GM20431 (cell line): ENCODE results near the gene DCLK3.

ENCODE experiments used
- in situ Hi-C: fragments of 300-500 bp; cut with MseI, MboI; formaldehyde crosslinking; loops from one replicate; pipeline ENCODE4 v1.15.0; 2020; ENCODE audit warnings: low sequenced_read_pairs; ENCODE audit not compliant: unreplicated experiment

DCLK3 gene

GRCh38 chr3:36769926-36770325 is 5.6 kb upstream of the DCLK3 start:
- in situ Hi-C loops: no loop called here

DNA sequence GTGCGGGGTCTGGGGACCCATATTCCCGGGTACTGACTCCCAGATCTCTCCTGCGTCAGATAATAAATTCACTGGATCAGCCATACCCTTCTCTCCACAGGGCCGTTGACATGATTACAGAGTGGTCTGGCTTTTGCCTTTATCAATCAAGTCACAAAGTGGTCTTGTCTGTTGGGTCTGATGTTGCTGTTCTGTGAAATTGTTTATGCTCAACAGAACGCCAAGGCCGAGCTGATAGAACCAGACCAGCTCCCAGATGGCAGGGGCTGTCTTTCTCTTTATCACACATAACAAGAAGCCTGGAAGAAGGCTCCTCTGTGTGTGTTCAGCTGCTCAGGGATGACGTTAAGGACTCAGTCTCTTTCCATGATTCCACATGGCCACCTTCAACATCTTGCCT is 751 bp upstream of the DCLK3 start:
- in situ Hi-C loops: no loop called here

- in situ Hi-C loops: no loop called here
Measured at GRCh38 chr3:36764704-36765038, 318 bp upstream of the DCLK3 start.

- in situ Hi-C loops: no loop called here
Measured at GRCh38 chr3:36762918-36763849, 1.2 kb downstream of the DCLK3 start.

GRCh38 chr3:36761779-36762178 is 2.6 kb downstream of the DCLK3 start:
- in situ Hi-C loops: no loop called here

- in situ Hi-C loops: no loop called here
Measured at GRCh38 chr3:36756269-36756668, 8.1 kb downstream of the DCLK3 start.

DNA sequence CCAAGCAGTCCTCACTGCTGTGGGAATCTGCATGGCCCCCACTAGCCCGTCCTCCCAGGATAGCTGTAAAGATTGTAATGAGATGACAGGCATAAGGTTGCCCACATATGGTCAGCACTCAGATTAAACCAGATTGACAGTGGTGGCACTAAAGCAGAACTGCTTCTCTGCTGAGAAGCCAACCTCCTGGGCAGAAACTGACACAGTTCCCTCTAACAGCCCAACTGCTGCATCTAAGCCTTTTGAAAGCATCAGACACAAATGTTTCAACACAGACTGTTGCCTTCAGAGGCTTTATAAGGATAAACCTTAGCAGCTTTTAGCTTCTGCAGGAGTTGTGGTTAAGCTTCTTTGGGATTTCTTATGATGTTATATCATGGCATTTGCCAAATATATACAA is 13.0 kb downstream of the DCLK3 start:
- in situ Hi-C loops: no loop called here

DNA sequence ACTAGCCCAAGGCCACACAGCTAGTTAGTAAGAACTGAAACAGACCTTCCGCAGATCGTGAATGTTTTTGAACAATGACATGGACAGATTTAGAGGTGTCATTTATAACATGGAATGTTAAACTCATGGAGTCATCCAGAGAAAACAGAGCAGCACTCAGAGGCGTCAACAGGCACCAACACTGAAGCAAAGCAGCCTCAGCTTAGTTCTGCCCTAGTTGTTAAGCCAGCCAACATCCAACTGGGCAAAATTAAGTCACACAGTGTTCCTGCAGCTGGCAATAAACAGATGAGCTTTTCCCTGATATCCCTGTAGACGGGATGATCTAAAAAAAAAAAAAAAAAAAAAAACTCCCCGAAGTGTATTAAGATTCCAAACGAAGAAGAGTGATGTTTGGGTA is 13.6 kb downstream of the DCLK3 start:
- in situ Hi-C loops: no loop called here

GRCh38 chr3:36744763-36745162 is 19.6 kb downstream of the DCLK3 start:
- in situ Hi-C loops: loop anchor here (25.0 kb wide), 2 partner anchors 218 to 468 kb away; no protein-coding TSS in a partner anchor

- in situ Hi-C loops: loop anchor here (25.0 kb wide), 2 partner anchors 218 to 468 kb away; no protein-coding TSS in a partner anchor
Measured at GRCh38 chr3:36743826-36744225, 20.5 kb downstream of the DCLK3 start.

GRCh38 chr3:36741285-36741684 is 23.1 kb downstream of the DCLK3 start:
- in situ Hi-C loops: loop anchor here (25.0 kb wide), 2 partner anchors 221 to 471 kb away; no protein-coding TSS in a partner anchor

- in situ Hi-C loops: loop anchor here (25.0 kb wide), 2 partner anchors 222 to 472 kb away; no protein-coding TSS in a partner anchor
Measured at GRCh38 chr3:36740787-36741186, 23.6 kb downstream of the DCLK3 start.

DNA sequence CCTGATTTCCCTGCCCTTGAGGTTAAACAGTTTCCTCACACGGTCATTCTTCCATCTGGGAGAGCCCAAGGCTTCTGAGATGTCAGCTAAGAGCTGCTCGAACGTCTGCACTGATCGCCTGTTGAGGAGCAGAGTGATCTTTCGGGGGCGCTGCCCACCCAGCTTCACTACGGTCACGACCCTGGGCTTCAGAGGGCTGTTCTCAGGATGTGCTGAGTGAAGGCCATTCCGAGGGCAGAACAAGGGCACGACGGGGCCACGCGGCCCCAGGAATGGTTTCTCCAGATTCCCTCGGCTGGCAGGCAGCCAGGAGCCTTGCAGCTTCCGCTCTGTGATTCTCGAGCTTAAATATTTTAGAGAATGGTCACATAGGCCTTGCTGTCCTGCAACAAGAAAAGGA is 25.7 kb downstream of the DCLK3 start:
- in situ Hi-C loops: loop anchor here (10.0 to 25.0 kb wide), 3 partner anchors 126 to 474 kb away; no protein-coding TSS in a partner anchor

DNA sequence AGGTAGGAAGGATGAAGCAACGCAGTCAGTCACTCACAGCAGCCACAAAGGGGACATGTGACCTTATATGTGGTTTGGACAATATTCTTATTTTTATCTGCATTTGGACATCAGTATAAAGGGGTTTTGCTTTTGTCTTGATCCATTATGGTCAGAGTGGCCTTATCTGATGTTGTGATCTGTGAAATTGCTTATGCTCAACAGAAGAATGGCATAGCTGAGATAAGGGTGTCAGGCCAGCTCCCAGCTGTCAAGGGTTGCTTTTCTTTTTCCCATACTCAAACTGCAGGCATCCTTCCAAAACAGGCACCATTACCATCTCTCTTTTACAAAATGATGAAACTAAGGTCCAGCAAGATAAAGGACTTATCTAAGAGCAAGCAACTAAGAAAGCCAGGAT is 28.1 kb downstream of the DCLK3 start:
- in situ Hi-C loops: loop anchor here (10.0 to 25.0 kb wide), 3 partner anchors 128 to 476 kb away; no protein-coding TSS in a partner anchor

- in situ Hi-C loops: loop anchor here (10.0 to 25.0 kb wide), 3 partner anchors 130 to 478 kb away; no protein-coding TSS in a partner anchor
Measured at GRCh38 chr3:36734742-36735141, 29.6 kb downstream of the DCLK3 start.

- in situ Hi-C loops: loop anchor here (10.0 to 25.0 kb wide), 3 partner anchors 131 to 479 kb away; no protein-coding TSS in a partner anchor
Measured at GRCh38 chr3:36733723-36734122, 30.6 kb downstream of the DCLK3 start.

- in situ Hi-C loops: loop anchor here (10.0 to 25.0 kb wide), 3 partner anchors 132 to 479 kb away; no protein-coding TSS in a partner anchor
Measured at GRCh38 chr3:36733162-36733696, 31.1 kb downstream of the DCLK3 start.

GRCh38 chr3:36730966-36731365 is 33.4 kb downstream of the DCLK3 start:
- in situ Hi-C loops: loop anchor here (10.0 to 25.0 kb wide), 3 partner anchors 134 to 481 kb away; no protein-coding TSS in a partner anchor

DNA sequence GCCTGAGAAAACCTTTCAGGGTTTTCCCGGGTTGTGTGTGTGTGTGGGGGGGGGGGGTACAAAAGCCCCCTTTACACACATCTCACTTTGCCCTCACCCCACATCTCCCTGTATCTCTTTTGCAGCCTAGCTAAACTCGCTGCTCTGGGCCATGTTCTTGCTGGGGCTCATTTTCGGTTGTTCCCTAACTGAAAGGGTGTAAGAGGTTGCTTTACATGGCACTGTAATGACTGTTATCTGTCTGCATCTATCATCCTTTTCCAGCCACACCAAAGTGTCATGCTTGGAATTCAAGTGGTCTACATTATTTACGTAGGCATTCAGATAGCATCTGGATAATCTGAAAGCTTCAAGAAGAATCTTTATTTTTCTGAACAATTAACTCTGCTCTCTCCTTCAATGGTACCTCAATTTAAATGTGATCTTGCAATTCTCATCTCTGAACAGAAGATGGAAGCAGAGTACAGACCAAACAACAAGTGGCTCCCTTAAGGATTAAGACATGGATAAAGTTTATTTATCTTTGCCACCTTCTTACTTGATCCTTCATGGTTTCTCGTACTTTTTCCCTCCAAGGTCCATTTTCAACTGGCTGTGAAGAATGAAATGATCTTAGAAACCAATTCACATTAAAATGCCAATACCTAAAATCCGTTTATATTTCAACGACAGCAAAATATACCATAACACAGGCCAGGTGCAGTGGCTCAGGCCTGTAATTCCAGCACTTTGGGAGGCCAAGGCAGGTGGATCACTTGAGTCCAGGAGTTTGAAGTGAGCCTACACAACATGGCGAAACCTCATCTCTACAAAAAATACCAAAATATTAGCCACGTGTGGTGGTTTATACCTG is 34.9 kb downstream of the DCLK3 start:
- in situ Hi-C loops: loop anchor here (10.0 to 25.0 kb wide), 3 partner anchors 135 to 483 kb away; no protein-coding TSS in a partner anchor
